Chondrocyte (in vitro differentiated cells): ENCODE data around the gene TYMP. TPM values are rescaled to one million over a fixed set of nuclear protein-coding genes. Genes with fewer than 3 reads are reported as not detected.

ENCODE experiments used
- DNase-seq: peaks from one replicate; pipeline ENCODE4 v3.0.0; 2021; ENCODE audit warnings: mixed read lengths, low spot score
- H3K27ac Mint-ChIP-seq: one replicate; pipeline ENCODE4 v1.8.0; 2021; ENCODE audit warnings: mild to moderate bottlenecking, moderate library complexity, mixed read lengths; ENCODE audit not compliant: unreplicated experiment
- H3K27me3 Mint-ChIP-seq: 2 replicates; pipeline ENCODE4 v1.8.0; 2021; ENCODE audit warnings: low read depth, mixed read lengths
- H3K36me3 Mint-ChIP-seq: 2 replicates; pipeline ENCODE4 v1.8.0; 2021; ENCODE audit warnings: low read depth, mixed read lengths
- H3K4me1 Mint-ChIP-seq: 2 replicates; pipeline ENCODE4 v1.8.0; 2021; ENCODE audit warnings: low read depth, mild to moderate bottlenecking, mixed read lengths
- H3K4me3 Mint-ChIP-seq: one replicate; pipeline ENCODE4 v1.8.0; 2021; ENCODE audit warnings: mild to moderate bottlenecking, moderate library complexity, mixed read lengths; ENCODE audit not compliant: unreplicated experiment
- H3K9me3 Mint-ChIP-seq: 2 replicates; pipeline ENCODE4 v1.8.0; 2021; ENCODE audit warnings: low read depth, mixed read lengths
- CTCF ChIP-seq: fragments of 200-600 bp; sonication (generic); IDR thresholded peaks from 2 replicates; pipeline ENCODE4 v1.5.0; 2021; ENCODE audit warnings: antibody characterized with exemption, mild to moderate bottlenecking, moderate library complexity
- total RNA-seq: library from RNA; stranded (reverse); gene quantifications from 3 replicates; pipeline ENCODE4 v1.2.1, GENCODE V29; 2021

Gene TYMP
- total RNA-seq, 1 donor from 2014 or later: 39.5 TPM

DNA sequence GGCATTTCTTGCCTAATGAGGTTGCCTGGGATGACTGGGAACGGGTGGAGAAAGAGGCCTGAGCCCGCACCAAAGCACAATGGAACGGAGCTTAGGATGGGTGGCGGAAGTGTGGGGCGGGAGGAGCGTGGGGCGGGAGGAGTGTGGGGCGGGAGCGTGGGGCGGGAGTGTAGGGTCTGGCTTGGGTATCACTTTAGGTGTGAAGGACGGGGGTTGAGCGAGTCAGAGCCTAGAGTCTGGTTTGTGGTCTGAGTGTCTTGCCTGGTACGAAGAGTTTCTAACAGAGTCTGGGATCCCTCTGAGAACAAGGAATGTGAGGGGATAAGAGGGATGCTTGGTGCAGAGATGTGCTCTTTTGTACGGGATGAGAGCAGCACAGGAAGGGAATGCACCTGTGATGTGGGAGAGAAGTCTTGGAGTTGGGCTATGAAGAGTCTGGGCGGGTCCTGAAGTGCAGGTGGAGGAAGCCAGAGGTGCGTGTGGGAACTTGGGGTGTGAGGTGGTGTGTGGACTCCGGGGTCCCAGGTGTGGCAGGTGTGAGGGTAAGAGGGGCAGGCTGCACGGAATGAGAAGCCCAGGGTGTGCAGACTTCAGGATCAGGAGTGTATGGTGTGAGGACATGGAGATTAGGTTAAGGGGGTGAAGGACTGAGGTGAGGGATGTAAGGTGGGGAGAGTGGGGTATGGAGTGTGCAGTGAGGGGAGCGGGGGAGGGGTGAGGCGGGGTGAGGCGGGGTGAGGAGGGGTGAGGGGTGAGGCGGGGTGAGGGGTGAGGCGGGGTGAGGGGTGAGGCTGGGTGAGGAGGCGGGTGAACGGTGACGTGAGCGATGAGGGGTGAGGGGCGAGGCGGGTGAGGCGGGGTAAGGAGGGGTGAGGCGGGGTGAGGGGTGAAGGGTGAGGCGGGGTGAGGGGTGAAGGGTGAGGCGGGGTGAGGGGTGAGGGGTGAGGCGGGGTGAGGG, 31.9 kb upstream of the TYMP start:
- no peak for DNase-seq
- Mint-ChIP-seq H3K27me3 (peaks cover 10% of the 10 kb centered on the region), H3K36me3 (no peaks in the 10 kb centered on the region), H3K27ac (no peak overlapping the region), H3K9me3 (no peaks in the 10 kb centered on the region), H3K4me1 (peaks cover 16% of the 10 kb centered on the region), H3K4me3 (peak overlapping the region; percentile 61)
- TF ChIP-seq CTCF: no peak

DNA sequence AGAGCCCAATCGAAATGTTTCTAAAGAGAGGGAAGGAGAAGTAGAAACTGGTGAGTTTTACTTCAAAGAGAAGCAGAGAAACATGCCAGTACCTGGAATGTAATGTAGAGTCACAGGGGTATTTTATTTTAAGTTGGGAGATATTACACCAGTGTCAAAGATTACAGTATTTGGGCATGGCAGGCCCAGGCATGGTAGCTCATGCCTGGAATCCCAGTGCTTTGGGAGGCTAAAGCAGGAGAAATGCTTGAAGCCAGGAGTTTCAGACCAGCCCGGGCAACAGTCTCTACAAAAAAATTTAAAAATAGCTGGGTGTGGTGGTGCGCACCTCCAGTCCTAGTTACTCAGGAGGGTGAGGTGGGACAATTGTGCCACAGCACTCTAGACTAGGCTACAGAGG, 30.2 kb upstream of the TYMP start:
- no peak for DNase-seq
- no peak overlapping the region for H3K4me3 Mint-ChIP-seq
- no peak overlapping the region for H3K27ac Mint-ChIP-seq
- peaks cover 20% of the 10 kb centered on the region for H3K27me3 Mint-ChIP-seq
- no peaks in the 10 kb centered on the region for H3K9me3 Mint-ChIP-seq
- no peaks in the 10 kb centered on the region for H3K36me3 Mint-ChIP-seq
- no peak for TF ChIP-seq CTCF
- peaks cover 16% of the 10 kb centered on the region for H3K4me1 Mint-ChIP-seq

DNA sequence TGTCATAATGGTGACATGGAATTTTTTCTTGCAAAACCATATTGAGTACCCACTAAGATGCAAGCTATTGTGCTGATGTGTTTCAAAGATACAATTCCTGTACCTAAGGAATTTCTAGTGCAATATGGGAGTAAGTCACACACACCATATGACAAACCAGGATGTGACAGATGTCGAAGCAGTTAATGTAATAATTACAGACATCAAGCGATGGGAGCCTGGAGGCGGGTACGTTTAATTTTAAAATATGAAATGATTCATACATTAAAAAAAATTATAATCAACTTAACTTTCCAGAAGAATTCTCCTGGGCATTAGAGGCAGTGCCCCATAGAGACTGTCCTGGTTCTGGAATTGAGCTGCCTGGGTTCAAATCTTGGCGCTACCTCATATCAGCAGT, 26.9 kb upstream of the TYMP start:
- Mint-ChIP-seq H3K27ac (no peak overlapping the region), H3K36me3 (no peaks in the 10 kb centered on the region), H3K4me3 (no peak overlapping the region), H3K27me3 (peaks cover 20% of the 10 kb centered on the region), H3K4me1 (peaks cover 3% of the 10 kb centered on the region), H3K9me3 (no peaks in the 10 kb centered on the region)
- TF ChIP-seq CTCF: no peak
- no peak for DNase-seq

GRCh38 chr22:50553310-50553709, 23.5 kb upstream of the TYMP start:
- Mint-ChIP-seq H3K27ac (no peak overlapping the region), H3K4me3 (no peak overlapping the region), H3K4me1 (no peaks in the 10 kb centered on the region), H3K27me3 (peaks cover 10% of the 10 kb centered on the region), H3K9me3 (no peaks in the 10 kb centered on the region), H3K36me3 (peaks cover 2% of the 10 kb centered on the region)
- TF ChIP-seq CTCF: no peak
- no peak for DNase-seq

- no peak for DNase-seq
- H3K36me3 Mint-ChIP-seq: peaks cover 2% of the 10 kb centered on the region
- H3K27me3 Mint-ChIP-seq: peaks cover 10% of the 10 kb centered on the region
- H3K9me3 Mint-ChIP-seq: no peaks in the 10 kb centered on the region
- no peak overlapping the region for H3K27ac Mint-ChIP-seq
- H3K4me3 Mint-ChIP-seq: no peak overlapping the region
- TF ChIP-seq CTCF: no peak
- peaks cover under 1% of the 10 kb centered on the region for H3K4me1 Mint-ChIP-seq
Observed at GRCh38 chr22:50551160-50551752, 21.4 kb upstream of the TYMP start.
